Thyroid gland (tissue), 4 donors: ENCODE data around the gene CACNA1I.

Source experiments
- POLR2A ChIP-seq, 2 donors: fragments of 450-650 bp; IDR thresholded peaks; one replicate each; pipeline ENCODE4 v1.6.1; 2017; ENCODE audit warnings: antibody characterized with exemption in 2 of 2, mild to moderate bottlenecking in 2 of 2, moderate library complexity in 1 of 2
- TF ChIP-seq, protein P1 (sequence below), 6 experiments: fragments of 200-600 bp in 3 of 6; fragments of 450-650 bp in 3 of 6; sonication (generic) in 3 of 6; IDR thresholded peaks; one replicate each; pipeline ENCODE4 v1.5.1; 2016 to 2019; ENCODE audit warnings: antibody characterized with exemption in 6 of 6, mild to moderate bottlenecking in 2 of 6, inconsistent platforms in 1 of 6, moderate library complexity in 1 of 6

DNA sequence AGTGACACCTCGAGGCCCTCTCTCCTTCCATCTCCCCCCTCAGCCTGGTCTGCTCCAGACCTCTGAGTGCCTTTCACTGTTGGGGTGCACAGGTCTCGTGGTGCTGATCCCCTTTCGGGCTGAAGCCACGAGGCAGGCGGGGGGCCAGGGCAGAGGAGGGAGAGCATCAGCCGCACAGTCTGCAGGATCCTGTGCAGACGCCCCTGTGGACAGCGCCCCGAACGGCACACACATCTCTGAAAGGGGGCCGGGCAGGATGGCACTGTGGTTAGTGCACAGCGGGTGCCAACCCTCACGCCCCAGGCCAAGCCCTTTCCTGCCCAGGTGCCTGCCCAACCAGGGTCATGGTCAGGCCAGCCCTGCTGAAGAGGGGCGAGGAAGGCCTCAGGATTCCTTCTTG is 56.7 kb downstream of the CACNA1I start:
- no peak for TF ChIP-seq POLR2A (IDR thresholded peaks at IDR 0.05)
- TF ChIP-seq, protein P1, sequence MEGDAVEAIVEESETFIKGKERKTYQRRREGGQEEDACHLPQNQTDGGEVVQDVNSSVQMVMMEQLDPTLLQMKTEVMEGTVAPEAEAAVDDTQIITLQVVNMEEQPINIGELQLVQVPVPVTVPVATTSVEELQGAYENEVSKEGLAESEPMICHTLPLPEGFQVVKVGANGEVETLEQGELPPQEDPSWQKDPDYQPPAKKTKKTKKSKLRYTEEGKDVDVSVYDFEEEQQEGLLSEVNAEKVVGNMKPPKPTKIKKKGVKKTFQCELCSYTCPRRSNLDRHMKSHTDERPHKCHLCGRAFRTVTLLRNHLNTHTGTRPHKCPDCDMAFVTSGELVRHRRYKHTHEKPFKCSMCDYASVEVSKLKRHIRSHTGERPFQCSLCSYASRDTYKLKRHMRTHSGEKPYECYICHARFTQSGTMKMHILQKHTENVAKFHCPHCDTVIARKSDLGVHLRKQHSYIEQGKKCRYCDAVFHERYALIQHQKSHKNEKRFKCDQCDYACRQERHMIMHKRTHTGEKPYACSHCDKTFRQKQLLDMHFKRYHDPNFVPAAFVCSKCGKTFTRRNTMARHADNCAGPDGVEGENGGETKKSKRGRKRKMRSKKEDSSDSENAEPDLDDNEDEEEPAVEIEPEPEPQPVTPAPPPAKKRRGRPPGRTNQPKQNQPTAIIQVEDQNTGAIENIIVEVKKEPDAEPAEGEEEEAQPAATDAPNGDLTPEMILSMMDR (IDR thresholded peaks at IDR 0.05): no peak
